T-helper 2 cell treated with Interferon-gamma antibody and Interleukin-4, amounts not matched to agents 100 ng/mL and 5 ng/mL, for 36 hours (primary cell): ENCODE results near the gene SH2B3. TPM values are rescaled to one million over a fixed set of nuclear protein-coding genes. Genes with fewer than 3 reads are reported as not detected.

ENCODE experiments used
- intact Hi-C: fragments of 100-400 bp; cut with micrococcal nuclease; formaldehyde crosslinking; loops from one replicate; pipeline ENCODE4 v1.15.1; 2023
- total RNA-seq: library from RNA; stranded (reverse); gene quantifications from 2 replicates; pipeline ENCODE4 v1.2.3, GENCODE V29; 2022

Gene SH2B3
- total RNA-seq, 1 donor from 2014 or later, result 40.3 TPM

DNA sequence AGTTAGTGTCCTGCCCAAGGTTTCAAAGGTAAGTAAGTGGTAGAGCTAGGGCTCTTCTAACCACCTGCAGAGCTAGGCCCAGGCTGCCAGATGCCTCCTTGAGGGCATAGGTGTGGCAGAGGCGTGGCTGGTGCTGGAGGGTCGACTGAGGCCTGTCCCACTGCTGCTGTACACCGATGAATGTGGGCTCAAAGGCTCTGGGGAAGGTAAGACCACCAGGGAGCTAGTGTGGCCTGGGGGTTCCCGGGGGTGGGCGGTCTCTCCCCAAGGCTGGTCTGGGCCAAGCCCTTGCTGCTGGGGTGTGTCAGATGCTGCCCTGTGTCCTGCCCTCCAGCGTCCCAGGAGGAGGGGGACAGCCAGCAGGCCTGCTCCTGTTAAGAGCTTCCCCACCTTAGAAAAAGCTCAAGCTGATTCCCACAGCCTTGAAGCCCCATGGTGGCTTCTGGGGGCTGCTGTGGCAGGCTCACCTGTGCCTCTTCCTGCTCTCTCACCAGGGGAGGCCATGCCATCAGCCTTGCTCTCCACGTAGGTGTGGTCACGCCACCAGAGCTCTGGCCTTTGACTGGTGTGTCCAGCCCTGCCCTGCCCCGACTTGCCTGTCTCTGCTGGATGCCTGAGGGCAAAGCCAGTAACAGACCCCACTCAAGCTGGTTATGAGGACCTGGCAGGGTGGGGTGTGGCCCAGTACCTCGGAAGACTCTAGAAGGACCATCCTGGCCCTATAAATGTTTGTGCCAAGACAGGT is 36.8 kb downstream of the SH2B3 start:
- intact Hi-C loops, result no loop called here

DNA sequence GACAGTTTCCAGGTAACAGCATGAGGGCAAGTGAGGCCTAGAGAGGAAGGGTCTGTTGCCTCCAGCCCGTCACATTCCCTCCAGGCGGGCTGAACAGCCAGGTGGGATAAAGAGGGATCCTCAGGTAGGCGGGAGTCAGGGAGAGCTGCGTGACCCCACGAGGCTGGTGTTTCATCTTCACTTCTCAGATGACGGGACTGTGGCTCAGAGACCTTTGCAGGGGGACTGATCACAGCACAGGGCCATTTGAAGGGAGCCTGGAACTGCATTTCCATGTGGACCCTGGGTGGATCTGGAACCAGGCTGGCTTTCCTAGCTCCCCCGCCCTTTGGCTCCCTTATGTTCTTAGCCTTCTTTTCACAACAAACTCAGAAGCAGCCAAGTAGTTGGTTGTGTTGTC is 37.4 kb downstream of the SH2B3 start:
- intact Hi-C loops, result no loop called here

DNA sequence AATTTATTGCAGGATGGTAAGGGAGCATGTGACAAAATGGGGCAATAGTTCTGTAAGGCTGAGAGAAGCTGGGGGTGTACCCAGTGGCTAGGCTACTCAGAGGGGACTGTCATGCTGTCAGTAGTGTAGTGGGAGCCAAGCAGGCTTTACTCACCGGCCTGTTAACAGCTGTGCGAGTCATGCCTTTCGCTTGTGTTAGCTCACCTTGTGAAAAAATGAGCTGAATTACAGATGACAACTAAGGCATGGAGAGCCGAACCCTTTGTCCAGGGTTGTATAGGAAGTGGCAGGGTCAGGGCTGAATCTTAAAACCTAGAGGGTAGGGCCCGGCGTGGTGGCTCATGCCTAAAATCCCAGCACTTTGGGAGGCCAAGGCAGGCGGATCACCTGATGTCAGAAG is 37.9 kb downstream of the SH2B3 start:
- intact Hi-C loops, result no loop called here

- intact Hi-C loops, result loop anchor here (1.0 kb wide), 1 partner anchor 9 kb away; no protein-coding TSS in a partner anchor
These were observed 38.7 kb downstream of the SH2B3 start for GRCh38 chr12:111444314-111444924.

GRCh38 chr12:111444925-111445725 is 39.4 kb downstream of the SH2B3 start:
- intact Hi-C loops, result loop anchor here (1.0 kb wide), 3 partner anchors 10 to 40 kb away; partner anchors contain the start of gene SH2B3

DNA sequence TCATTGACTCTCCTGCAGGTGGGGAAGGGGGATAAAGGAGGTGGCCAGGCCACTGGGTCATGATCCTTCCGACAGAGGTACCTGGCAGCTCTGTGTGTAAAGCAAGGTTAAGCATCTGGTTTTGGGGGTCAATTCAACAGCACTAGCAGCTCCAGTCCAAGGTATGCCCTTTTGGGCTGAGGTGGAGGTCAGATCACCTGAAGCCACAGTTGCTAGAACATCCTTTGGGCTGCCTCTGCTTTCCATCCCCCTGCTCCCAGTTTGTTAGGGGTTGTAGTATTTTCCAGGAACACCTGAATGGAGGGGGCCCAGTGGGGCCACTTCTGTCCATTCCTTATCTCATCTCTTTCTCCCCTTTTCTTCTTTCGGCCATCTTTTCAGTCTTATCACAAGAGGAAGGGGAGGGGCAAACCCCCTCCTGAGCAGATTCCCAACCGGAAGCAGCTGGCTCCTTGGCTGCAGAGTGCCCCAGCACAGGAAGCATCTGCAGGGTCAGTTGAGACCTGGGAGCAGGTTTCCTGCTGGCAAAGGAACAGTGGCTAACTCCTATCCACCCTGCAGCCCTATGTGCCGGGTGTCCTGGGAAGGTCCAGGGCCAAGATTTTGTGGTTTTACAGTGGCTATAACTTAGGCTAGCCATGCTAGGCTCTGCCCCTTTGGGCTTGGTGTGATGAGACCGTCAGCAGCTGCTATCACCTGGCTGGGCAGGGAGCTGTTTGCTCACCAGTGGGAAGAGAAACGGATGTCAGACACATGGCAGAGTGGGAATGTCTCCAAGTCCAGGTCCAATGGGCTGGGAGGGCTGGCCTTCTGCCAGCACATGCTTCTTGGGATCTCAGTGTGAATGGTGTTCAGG is 40.2 kb downstream of the SH2B3 start:
- intact Hi-C loops, result loop anchor here (1.0 kb wide), 2 partner anchors 16 to 41 kb away; partner anchors contain the start of gene SH2B3

DNA sequence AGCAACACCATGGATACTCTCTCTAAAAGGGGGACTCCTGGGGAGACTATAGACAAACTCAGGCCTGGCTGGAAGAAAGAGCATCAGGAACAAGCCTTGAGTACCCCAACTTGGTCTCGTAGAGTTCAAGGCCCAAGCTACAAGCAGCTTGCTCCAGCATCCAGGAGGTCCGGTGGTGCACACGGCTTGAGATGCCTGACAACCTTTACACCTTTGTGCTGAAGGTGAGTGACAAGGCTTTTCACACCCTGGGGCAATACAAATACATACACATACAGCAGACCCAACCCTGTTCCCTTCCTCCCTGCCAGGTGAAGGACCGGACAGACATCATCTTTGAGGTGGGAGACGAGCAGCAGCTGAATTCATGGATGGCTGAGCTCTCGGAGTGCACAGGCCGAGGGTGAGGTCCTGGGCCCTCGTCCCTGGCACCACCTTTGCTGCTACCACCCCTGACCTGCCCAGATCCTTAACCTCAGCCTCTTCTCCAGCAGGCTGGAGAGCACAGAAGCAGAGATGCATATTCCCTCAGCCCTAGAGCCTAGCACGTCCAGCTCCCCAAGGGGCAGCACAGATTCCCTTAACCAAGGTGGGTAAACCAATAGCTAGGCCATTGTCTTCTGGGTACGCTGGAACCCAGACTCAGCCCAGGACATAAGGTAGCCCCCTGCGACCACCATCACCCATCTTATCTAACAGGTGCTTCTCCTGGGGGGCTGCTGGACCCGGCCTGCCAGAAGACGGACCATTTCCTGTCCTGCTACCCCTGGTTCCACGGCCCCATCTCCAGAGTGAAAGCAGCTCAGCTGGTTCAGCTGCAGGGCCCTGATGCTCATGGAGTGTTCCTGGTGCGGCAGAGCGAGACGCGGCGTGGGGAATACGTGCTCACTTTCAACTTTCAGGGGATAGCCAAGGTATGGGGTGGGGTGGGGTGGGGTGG is 41.2 kb downstream of the SH2B3 start:
- intact Hi-C loops, result no loop called here

- intact Hi-C loops, result no loop called here
These were observed 42.0 kb downstream of the SH2B3 start for GRCh38 chr12:111447571-111448265.

DNA sequence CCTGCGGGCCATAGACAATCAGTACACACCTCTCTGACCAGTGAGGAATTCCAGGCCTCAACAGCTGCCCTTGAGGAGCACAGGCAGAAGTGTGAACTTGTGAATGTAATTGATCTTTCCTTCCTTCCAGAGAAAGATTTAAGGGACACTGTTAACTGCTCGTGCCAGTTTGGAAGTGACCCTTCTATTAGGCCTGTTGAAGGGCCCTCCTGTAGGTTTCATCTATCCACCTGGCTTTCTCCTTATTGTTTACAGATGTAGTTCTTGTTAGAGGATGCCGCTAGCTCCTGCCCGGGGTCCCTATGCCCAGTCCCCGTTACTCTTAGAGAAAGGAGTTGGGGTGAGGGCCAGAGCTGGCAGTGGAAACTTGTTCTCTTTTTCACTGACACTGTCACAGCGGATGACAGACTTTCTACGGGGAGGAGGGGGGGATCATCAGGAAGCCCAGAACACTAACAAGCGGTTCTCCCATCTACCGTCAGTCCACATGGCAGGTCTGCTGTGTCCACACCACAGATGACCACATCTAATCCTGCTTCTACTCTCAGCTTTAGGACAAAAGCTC is 42.6 kb downstream of the SH2B3 start:
- intact Hi-C loops, result no loop called here

DNA sequence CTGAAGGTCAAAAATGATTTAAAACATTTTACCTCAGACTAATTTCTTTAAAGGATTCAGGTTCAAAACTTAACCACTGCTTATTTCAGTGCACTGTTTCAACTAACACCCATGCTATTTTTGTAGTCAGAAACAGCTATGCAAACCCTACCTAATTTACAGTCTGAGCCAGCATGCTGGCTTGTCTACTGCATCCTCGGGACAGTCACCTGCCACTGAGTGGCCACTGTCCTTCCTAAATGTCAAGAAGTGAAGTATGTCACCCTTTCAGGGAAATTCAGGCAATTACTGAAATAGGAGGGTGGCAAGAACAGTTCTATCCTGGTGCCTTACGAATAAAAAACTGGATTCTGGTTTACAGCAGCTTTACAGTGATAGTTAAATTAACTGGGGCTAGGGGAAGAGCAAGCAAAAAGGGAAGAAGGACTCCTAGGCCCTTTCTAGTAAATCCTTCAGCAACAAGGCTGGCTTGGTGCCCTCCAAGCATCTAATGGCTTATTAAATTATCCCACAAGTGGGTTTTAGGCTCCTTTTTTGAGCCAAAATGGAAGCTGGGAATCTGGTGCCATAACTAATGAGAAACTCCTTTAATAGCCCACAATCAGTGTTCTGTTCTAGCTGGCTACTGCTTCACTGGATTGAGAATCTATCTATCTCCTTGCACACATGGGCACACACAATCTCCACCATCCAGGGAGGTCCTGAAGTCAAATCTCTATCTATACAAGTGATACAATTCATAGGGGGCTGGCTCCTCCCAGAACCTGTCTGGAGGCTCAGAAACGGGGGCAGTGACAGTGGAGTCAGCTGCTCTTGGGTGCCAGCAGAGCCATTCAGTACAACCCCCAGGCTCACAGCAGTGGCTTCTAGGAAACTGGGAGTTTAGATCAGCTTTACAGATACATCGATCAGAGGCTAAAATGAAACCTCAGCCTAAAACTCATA is 43.4 kb downstream of the SH2B3 start:
- intact Hi-C loops, result no loop called here

- intact Hi-C loops, result loop anchor here (1.0 kb wide), 2 partner anchors 45 to 53 kb away; partner anchors contain the start of gene SH2B3
These were observed 45.0 kb downstream of the SH2B3 start for GRCh38 chr12:111450676-111451075.

DNA sequence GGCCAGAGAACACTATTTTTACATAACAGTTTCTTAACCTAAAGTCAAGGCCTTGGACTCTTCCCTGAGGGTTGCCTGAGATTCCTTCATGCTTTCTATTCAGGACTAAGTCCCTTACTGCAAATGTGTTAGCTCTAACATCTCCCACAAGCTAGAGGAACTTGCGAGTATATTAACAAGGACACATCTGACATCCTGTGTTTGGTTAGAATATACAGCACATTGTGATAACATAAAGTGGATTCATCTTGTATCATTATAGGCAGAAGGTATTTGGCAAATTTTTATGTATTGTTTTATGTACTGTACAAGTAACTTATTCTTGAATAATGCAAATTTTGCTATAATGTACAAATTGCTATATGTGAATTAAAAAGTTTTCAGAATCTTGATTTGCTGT is 45.5 kb downstream of the SH2B3 start:
- intact Hi-C loops, result loop anchor here (1.0 kb wide), 2 partner anchors 46 to 54 kb away; partner anchors contain the start of gene SH2B3

DNA sequence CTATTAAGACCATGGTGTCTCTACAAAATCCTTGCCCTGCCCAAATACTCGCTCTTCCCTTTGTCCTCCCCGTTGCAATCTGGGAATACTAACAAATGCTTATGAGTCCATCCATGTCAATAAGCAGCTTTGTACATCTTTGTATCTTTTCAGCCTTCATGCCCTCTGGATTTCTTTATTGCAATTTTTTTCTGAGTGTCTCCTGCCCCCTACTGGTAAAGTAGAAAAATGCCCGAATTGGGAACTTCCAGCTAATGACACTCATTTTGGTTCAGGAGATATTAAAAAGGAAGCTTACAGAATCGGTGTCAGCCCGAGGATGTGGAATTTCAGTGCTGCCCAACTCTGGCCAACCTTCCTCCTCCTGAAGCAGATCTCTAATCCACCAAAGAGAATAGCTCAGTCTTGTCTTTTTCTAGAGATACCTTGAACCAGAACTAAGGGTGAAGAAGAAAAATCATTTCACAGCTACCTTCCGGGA is 46.0 kb downstream of the SH2B3 start:
- intact Hi-C loops, result loop anchor here (1.0 kb wide), 2 partner anchors 46 to 54 kb away; partner anchors contain the start of gene SH2B3

DNA sequence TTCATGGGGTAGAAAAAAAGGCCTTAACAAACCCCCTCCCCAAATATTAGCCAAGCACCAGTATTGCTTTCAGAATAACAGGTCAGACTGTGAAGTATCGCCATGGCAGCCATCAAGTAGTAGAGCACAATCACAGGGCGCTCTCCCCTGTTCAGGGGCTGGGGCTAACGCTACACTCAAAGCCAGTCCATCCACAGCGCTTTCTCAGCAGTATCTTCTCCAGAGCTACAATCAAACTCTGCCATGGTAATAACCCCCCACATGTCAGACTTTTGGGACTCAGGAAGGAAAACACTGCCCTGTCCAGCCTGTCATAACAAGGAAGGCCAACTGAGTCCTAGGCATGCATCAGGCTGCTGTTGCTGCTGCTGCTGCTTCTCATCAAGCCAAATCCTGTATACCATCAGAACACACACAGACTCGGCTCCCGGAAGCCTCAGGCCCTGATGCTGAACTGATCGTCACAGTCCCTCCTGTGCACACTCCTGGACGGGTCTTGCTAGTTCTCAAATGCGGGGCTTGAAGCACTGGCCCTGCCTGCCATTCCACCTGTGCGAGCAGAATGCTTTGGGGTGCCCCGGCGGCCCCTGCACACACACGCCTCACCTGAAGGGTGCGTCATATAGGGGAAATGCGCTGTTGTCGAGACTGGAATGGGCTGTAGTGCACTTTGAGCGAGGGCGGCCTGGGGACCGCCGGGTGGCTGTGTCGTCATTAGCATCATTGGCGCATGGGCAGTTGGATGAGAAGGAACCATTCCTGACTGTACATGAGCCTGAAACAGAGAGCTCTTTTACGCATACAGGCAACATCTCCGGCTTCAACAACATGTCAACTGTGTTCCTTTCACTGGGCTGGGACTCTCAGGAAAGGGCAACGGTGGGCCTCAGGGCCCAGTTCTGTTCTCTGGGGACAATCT is 47.6 kb downstream of the SH2B3 start:
- intact Hi-C loops, result no loop called here

DNA sequence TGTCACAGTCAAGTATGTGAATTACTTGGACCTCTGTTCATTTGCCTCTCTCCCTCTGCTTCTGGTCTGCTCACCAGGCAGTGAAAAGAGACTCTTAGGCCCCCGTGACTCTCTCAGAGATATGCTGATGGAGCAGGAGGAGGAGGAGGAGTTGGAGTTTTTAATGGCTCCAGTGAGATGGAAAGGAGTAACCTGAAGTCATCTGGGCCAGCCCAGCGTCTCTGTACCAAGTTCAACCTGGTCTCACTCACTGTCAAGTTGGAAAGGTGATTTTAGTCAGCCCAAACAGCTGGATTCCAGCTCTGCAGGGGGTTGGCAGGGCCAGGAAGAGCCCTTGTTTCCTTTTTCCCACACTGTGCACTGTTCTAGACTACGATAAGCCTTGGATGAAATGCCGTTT is 48.6 kb downstream of the SH2B3 start:
- intact Hi-C loops, result no loop called here

- intact Hi-C loops, result no loop called here
These were observed 49.2 kb downstream of the SH2B3 start for GRCh38 chr12:111454716-111455447.
